ENCODE data around the gene FUT6. TPM values are rescaled to one million over a fixed set of nuclear protein-coding genes. Genes with fewer than 3 reads are reported as not detected.

FUT6 gene, protein sequence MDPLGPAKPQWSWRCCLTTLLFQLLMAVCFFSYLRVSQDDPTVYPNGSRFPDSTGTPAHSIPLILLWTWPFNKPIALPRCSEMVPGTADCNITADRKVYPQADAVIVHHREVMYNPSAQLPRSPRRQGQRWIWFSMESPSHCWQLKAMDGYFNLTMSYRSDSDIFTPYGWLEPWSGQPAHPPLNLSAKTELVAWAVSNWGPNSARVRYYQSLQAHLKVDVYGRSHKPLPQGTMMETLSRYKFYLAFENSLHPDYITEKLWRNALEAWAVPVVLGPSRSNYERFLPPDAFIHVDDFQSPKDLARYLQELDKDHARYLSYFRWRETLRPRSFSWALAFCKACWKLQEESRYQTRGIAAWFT
- total RNA-seq = not detected in 2 replicates

DNA sequence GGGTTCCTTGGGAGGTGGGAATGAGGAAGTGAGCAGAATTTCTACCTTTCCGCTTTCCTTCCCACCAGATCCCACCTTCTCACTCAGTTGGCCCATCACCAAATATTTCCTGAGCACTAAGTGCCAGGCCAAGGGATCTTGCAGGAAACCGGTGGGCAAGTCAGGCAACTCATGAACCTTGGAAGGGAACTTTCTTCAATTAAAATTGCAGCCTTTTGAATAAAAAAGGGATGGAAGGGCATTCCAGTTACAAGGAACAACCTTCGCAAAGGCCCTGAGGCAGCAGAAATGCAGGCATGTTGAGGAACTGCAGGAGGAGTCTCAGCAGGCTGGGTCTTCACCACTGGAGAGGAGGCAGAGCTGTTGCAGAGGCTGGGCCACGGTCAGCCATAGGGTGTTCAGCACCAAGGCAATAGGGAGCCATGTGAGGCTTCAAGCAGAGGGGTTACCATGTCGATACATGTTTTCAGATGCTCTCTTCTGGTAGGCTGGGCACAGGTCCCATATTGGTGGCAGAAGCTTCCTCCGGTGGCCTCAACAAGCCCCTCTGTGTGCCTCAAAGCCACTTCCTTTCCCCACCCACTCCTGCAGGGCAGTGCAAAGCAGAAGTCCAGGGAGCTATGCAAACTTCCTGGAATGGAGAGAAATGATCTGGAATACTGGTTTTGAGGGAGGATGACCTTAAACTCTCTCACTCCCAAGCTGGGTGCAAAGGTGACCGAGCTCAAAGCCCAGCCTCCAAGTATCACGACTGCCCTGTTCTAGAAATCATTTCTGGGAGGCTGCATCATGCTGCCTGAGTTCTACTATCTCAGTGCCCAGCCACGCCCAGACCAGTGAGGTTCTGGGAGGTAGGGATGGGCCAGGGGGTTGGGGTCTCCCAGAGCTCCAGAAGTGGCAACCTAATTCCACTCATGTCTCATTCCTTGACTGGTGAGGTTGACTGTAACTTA, at the start of gene FUT6:
FUT6 (minus strand) TSS at position 638 of the 953 bp plus-strand sequence. CDS start 7,135 bp downstream, outside the sequence.

DNA sequence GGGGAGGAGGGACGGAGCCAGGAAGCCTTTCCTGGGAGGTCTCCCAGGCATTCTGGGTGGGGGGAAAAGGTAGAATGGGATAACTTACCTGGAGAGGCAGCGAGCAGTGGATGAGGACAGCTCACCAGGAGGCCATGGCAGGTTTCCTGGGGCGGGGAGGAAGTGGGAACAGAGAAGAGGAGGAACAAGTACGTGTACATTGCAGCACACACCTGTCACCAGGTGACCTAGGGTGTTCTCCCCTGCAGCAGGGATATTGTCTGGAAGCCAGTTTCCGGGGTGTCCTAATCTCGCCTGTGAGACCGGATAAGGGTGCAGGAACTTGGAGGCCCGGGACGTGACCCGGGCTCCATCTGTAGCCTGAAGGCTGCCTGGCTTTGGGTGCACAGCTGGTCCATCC, 11.8 kb upstream of the FUT6 start, which contains the start of gene FUT3:
FUT3 (minus strand) TSS at position 148 of the 400 bp plus-strand sequence.

DNA sequence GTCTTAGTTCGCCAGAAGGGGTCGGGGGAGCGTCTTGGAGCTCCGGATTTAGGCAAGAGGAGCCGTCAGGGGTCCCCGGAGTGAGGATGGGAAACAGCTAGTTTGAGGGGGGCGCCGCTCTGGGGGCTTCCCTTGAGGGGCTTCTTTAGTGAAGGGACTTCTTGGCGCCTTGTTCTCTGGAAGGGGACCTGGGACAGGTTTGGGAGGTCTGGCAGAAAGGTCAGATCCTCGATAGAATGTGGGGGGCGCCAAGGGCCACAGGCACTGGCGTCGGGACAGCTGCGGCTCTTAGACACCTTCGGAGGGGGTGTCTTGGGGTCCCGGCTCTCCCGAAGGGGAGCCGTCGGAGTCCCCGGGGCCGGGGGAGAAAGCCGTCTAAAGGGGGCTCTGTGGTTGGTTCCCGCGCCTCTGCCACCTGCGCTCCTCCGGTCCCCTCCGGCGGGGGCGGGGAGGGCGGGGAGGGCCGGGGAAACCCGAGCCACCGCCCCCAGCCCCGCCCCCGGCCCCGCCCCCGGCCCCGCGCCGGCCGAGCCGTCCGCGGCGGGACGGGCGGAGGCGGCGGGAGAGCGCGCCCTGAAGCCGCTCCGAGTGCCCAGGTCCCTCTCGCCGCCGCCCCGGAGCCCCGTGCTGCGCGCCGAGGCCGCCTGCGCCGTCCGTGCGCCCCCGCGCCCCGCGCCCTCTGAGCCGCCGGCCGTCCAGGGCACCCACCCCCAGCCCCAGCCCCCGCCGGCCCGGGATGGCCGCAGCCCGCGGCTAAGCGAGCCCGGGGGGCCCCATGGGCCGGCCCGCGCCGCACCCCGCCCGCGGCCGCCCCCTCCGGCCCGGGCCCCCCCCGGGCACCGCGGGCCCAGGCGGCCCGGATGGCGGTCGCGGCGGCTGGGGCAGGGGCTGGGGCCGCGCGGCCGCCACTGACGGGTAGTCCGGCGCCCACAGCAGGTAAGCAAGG, 34.7 kb downstream of the FUT6 start, which contains the start of gene NRTN:
NRTN (plus strand) TSS at position 552 of the 946 bp plus-strand sequence. CDS start 19,099 bp downstream, outside the sequence.

DNA sequence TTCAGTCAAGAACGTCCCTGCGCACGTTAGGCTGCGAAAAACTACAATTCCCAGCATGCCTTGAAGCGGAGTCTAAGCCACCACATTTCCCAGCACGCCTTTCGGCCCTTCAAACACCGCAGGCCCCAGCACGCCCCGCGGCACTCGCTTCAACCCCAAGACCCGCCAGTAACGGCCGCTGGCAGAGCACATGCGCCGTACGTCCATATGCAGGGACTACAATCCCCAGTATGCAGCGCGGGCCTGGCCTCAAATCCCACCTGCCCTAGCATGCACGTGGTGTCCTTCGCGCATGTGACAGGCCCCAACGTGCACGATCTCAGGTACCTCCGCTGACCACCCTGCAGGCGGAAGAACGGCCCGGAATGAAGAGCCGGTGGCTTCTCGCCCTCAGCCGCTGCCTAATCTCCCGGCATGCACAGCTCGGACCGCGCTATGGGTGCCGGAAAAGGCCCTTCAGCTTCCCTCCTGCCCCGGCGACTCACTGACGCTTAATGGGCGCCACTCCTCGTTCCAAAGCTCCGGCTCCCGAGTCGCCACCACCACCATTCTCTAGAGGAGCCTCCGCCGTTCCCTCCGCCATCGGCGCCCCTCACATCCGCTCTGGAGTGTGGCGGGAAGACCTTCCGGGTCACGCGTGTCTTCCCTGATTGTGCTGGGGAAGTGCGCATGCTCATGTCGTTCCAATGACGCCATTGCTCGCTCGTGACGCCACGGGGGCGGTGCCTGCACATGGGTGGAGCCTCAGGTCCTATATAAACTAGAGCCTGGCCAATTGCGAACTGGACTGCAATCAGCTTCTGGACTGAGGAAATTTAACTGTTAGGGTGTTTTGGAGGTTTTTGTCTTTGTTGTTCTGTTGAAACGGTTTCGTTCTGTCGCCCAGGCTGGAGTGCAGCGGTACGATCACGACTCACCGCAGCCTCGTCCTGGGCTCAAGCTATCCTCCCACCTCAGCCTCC, 48.7 kb downstream of the FUT6 start, which contains the start of gene DUS3L:
DUS3L (minus strand) TSS at position 605 of the 962 bp plus-strand sequence; CDS start at position 583, 22 bp downstream.

DNA sequence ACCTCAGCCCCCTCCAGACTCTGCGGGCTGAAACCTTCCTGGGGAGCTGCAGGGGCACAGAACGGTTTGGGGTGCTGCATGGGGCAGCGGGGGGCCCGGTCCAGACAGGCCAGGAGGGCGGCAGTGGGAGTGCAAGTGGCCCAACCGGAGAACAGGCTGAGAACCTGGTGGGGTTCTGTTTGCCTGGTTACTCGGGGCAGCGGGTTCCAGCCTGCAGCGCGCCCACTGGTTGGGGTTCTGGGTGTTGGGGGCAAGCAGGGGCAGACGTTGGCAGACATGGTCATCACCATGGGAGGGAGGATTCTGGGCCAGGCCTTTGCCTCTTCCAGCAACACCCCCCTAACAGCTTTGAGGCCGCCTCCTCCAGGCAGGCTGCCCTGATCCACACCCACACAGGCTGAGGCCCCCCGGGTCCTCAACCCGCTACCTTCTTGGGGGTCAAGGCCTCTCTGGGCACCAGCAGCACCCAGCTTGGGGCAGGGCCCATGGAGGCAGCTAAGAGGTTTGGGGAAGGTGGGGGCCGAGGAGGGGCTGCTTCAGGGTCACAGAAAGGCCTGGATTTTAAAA, 54.8 kb downstream of the FUT6 start, which contains the start of gene PRR22:
PRR22 (minus strand) TSS at position 166 of the 567 bp plus-strand sequence; CDS start at position 80, 86 bp downstream.

Other genes starting within 250 kb of the FUT6 start
- 26.5 and 38.3 TPM in 2 replicates for gene SAFB2, start 216.9 kb downstream of the FUT6 start, total RNA-seq
- 39.3 and 56.0 TPM in 2 replicates for gene SAFB, start 216.6 kb downstream of the FUT6 start, total RNA-seq
- 41.6 and 47.9 TPM in 2 replicates for gene MICOS13, start 159.2 kb downstream of the FUT6 start, total RNA-seq
- 7.8 and 11.3 TPM in 2 replicates for gene HSD11B1L, start 158.7 kb downstream of the FUT6 start, total RNA-seq
- 553 and 660 TPM in 2 replicates for gene RPL36, start 149.4 kb downstream of the FUT6 start, total RNA-seq
- 128 and 131 TPM in 2 replicates for gene LONP1, start 119.6 kb downstream of the FUT6 start, total RNA-seq
- gene CATSPERD, start 119.1 kb downstream of the FUT6 start, total RNA-seq = not detected in 2 replicates
- 0.14 and 0.28 TPM in 2 replicates for gene PRR22, start 55.0 kb downstream of the FUT6 start, total RNA-seq
- gene DUS3L, start 48.5 kb downstream of the FUT6 start, total RNA-seq = 19.5 and 28.3 TPM in 2 replicates
- 0.14 and 0.18 TPM in 2 replicates for gene NRTN, start 34.6 kb downstream of the FUT6 start, total RNA-seq
- gene FUT3, start 11.7 kb upstream of the FUT6 start, total RNA-seq = not detected in 2 replicates
- gene FUT5, start 30.8 kb upstream of the FUT6 start, total RNA-seq = not detected in 2 replicates
- 254 and 299 TPM in 2 replicates for gene NDUFA11, start 64.1 kb upstream of the FUT6 start, total RNA-seq
- 6.3 and 6.7 TPM in 2 replicates for gene VMAC, start 65.2 kb upstream of the FUT6 start, total RNA-seq
- 3.7 and 6.4 TPM in 2 replicates for gene CAPS, start 74.6 kb upstream of the FUT6 start, total RNA-seq
- gene RANBP3, start 138.4 kb upstream of the FUT6 start, total RNA-seq = 30.6 and 33.7 TPM in 2 replicates